Calu3 (cell line): ENCODE results near the gene CASK. TPM values are rescaled to one million over a fixed set of nuclear protein-coding genes. Genes with fewer than 3 reads are reported as not detected.

Experiments
- BruUV-seq: library from RNA; stranded (reverse); fragments of 400-500 nt; replicated peaks from 2 replicates; lab custom pipeline; 2021; lab: Mats Ljungman, UMichigan
- CTCF ChIA-PET: fragments of 300-600 bp; sonication (Branson Sonifier 250); formaldehyde crosslinking; loops from one replicate; lab custom pipeline; 2022; ENCODE audit warnings: antibody characterized with exemption; lab: Charles Lee
- DNase-seq: peaks from one replicate; pipeline ENCODE4 v3.0.0; 2022
- H3K27ac Mint-ChIP-seq: one replicate; pipeline ENCODE4 v1.8.0; 2022; ENCODE audit warnings: mixed read lengths; ENCODE audit not compliant: unreplicated experiment
- H3K27me3 Mint-ChIP-seq: one replicate; pipeline ENCODE4 v1.8.0; 2022; ENCODE audit warnings: mixed read lengths; ENCODE audit not compliant: unreplicated experiment
- H3K36me3 Mint-ChIP-seq: one replicate; pipeline ENCODE4 v1.8.0; 2022; ENCODE audit warnings: mild to moderate bottlenecking, moderate library complexity, mixed read lengths; ENCODE audit not compliant: insufficient read depth, unreplicated experiment
- H3K4me1 Mint-ChIP-seq: one replicate; pipeline ENCODE4 v1.8.0; 2022; ENCODE audit warnings: mild to moderate bottlenecking, low read depth, mixed read lengths; ENCODE audit not compliant: unreplicated experiment
- H3K4me3 Mint-ChIP-seq: one replicate; pipeline ENCODE4 v1.8.0; 2022; ENCODE audit warnings: mild to moderate bottlenecking, low read depth, moderate library complexity, mixed read lengths; ENCODE audit not compliant: unreplicated experiment
- H3K9me3 Mint-ChIP-seq: one replicate; pipeline ENCODE4 v1.8.0; 2022; ENCODE audit warnings: low read depth, mixed read lengths; ENCODE audit not compliant: unreplicated experiment
- CTCF ChIP-seq: fragments of 200-600 bp; IDR thresholded peaks from one replicate; pipeline ENCODE4 v1.8.0; 2022; ENCODE audit warnings: antibody characterized with exemption; ENCODE audit not compliant: unreplicated experiment
- intact Hi-C: fragments of 100-400 bp; cut with micrococcal nuclease; formaldehyde crosslinking; loops from one replicate; pipeline ENCODE4 v1.10.0; 2022; ENCODE audit not compliant: unreplicated experiment
- total RNA-seq: library from RNA; stranded (reverse); gene quantifications from 2 replicates; pipeline ENCODE4 v1.2.3, GENCODE V29; 2022

The CASK gene
- total RNA-seq, 1 experiment from 2014 or later = 157 TPM

GRCh38 chrX:41543025-41543424 is 380.3 kb downstream of the CASK start:
- H3K36me3 Mint-ChIP-seq = no peaks in the 10 kb centered on the region
- H3K9me3 Mint-ChIP-seq = no peaks in the 10 kb centered on the region
- no peak for TF ChIP-seq CTCF
- CTCF ChIA-PET = no interaction called here
- H3K27ac Mint-ChIP-seq = no peak overlapping the region
- H3K27me3 Mint-ChIP-seq = no peaks in the 10 kb centered on the region
- DNase-seq = no peak
- intact Hi-C loops = no loop called here
- H3K4me3 Mint-ChIP-seq = no peak overlapping the region
- H3K4me1 Mint-ChIP-seq = peaks cover 8% of the 10 kb centered on the region
- BruUV-seq = no TSS peak

- no peaks in the 10 kb centered on the region for H3K36me3 Mint-ChIP-seq
- intact Hi-C loops = no loop called here
- H3K4me1 Mint-ChIP-seq = peaks cover 7% of the 10 kb centered on the region
- no peak overlapping the region for H3K4me3 Mint-ChIP-seq
- DNase-seq = no peak
- no TSS peak for BruUV-seq
- H3K9me3 Mint-ChIP-seq = no peaks in the 10 kb centered on the region
- no peaks in the 10 kb centered on the region for H3K27me3 Mint-ChIP-seq
- no peak for TF ChIP-seq CTCF
- H3K27ac Mint-ChIP-seq = no peak overlapping the region
- CTCF ChIA-PET = no interaction called here
Observed at GRCh38 chrX:41542536-41542935, 380.8 kb downstream of the CASK start.

- CTCF ChIA-PET = no interaction called here
- H3K4me1 Mint-ChIP-seq = peaks cover 3% of the 10 kb centered on the region
- H3K27me3 Mint-ChIP-seq = no peaks in the 10 kb centered on the region
- H3K4me3 Mint-ChIP-seq = no peak overlapping the region
- H3K27ac Mint-ChIP-seq = no peak overlapping the region
- no peaks in the 10 kb centered on the region for H3K36me3 Mint-ChIP-seq
- intact Hi-C loops = no loop called here
- no peaks in the 10 kb centered on the region for H3K9me3 Mint-ChIP-seq
- TF ChIP-seq CTCF = no peak
- DNase-seq = no peak
- no TSS peak for BruUV-seq
Observed at GRCh38 chrX:41542135-41542534, 381.2 kb downstream of the CASK start.

GRCh38 chrX:41541386-41541785 is 382.0 kb downstream of the CASK start:
- H3K36me3 Mint-ChIP-seq = no peaks in the 10 kb centered on the region
- intact Hi-C loops = no loop called here
- H3K4me3 Mint-ChIP-seq = no peak overlapping the region
- DNase-seq = no peak
- H3K9me3 Mint-ChIP-seq = no peaks in the 10 kb centered on the region
- no peak overlapping the region for H3K27ac Mint-ChIP-seq
- no peak for TF ChIP-seq CTCF
- CTCF ChIA-PET = no interaction called here
- no TSS peak for BruUV-seq
- H3K4me1 Mint-ChIP-seq = no peaks in the 10 kb centered on the region
- H3K27me3 Mint-ChIP-seq = no peaks in the 10 kb centered on the region
